KMS-11 (cell line): ENCODE measurements around the gene SIGLEC1.

Experiments
- H2AFZ ChIP-seq: fragments of 200-600 bp; sonication (generic); 2 replicates; pipeline ENCODE4 v1.6.1; 2016; ENCODE audit warnings: antibody characterized with exemption, mixed run types, low read depth
- H3K27ac ChIP-seq: fragments of 200-600 bp; sonication (generic); 2 replicates; pipeline ENCODE4 v1.6.1; 2016; ENCODE audit warnings: mild to moderate bottlenecking, mixed run types
- H3K27me3 ChIP-seq: fragments of 200-600 bp; sonication (generic); 2 replicates; pipeline ENCODE4 v1.6.1; 2017; ENCODE audit warnings: mild to moderate bottlenecking, low read depth, mixed run types, moderate library complexity; ENCODE audit not compliant: insufficient read depth
- H3K36me3 ChIP-seq: fragments of 200-600 bp; sonication (generic); 2 replicates; pipeline ENCODE4 v1.6.1; 2017; ENCODE audit warnings: mild to moderate bottlenecking, mixed run types; ENCODE audit not compliant: insufficient read depth
- H3K4me1 ChIP-seq: fragments of 200-600 bp; sonication (generic); 2 replicates; pipeline ENCODE4 v1.6.1; 2016; ENCODE audit warnings: mild to moderate bottlenecking, low read depth, mixed run types; ENCODE audit not compliant: poor library complexity, severe bottlenecking
- H3K4me2 ChIP-seq: fragments of 200-600 bp; sonication (generic); 2 replicates; pipeline ENCODE4 v1.7.0; 2016; ENCODE audit warnings: mild to moderate bottlenecking, mixed run types
- H3K4me3 ChIP-seq: fragments of 200-600 bp; sonication (generic); IDR thresholded peaks from 2 replicates; pipeline ENCODE4 v1.6.1; 2017; ENCODE audit warnings: low read depth, low read length, mixed read lengths; ENCODE audit not compliant: insufficient read depth
- H3K79me2 ChIP-seq: fragments of 200-600 bp; sonication (generic); 2 replicates; pipeline ENCODE4 v1.6.1; 2016; ENCODE audit warnings: low read depth, mixed run types; ENCODE audit not compliant: insufficient read depth
- H3K9ac ChIP-seq: fragments of 200-600 bp; sonication (generic); 2 replicates; pipeline ENCODE4 v1.6.1; 2016; ENCODE audit warnings: mild to moderate bottlenecking, mixed run types
- H4K20me1 ChIP-seq: fragments of 200-600 bp; sonication (generic); 2 replicates; pipeline ENCODE4 v1.6.1; 2016; ENCODE audit warnings: mild to moderate bottlenecking, mixed run types; ENCODE audit not compliant: insufficient read depth
- TF ChIP-seq, protein P1 (sequence below): fragments of 200-600 bp; sonication (generic); conservative IDR thresholded peaks from 2 replicates; pipeline ENCODE4 v1.6.1; 2017; ENCODE audit warnings: low read depth, mild to moderate bottlenecking, antibody characterized with exemption, low read length, moderate library complexity, mixed read lengths

The SIGLEC1 gene

GRCh38 chr20:3748073-3748472 lies 35.7 kb upstream of the SIGLEC1 start:
- Histone ChIP-seq H3K36me3 (no peaks in the 10 kb centered on the region), H4K20me1 (no peaks in the 10 kb centered on the region), H3K27me3 (no peaks in the 10 kb centered on the region), H3K79me2 (no peaks in the 10 kb centered on the region), H3K4me1 (no peaks in the 10 kb centered on the region), H2AFZ (no peak overlapping the region), H3K27ac (no peak overlapping the region), H3K9ac (no peak overlapping the region), H3K4me2 (no peak overlapping the region), H3K4me3 (no peak overlapping the region)
- TF ChIP-seq, protein P1, sequence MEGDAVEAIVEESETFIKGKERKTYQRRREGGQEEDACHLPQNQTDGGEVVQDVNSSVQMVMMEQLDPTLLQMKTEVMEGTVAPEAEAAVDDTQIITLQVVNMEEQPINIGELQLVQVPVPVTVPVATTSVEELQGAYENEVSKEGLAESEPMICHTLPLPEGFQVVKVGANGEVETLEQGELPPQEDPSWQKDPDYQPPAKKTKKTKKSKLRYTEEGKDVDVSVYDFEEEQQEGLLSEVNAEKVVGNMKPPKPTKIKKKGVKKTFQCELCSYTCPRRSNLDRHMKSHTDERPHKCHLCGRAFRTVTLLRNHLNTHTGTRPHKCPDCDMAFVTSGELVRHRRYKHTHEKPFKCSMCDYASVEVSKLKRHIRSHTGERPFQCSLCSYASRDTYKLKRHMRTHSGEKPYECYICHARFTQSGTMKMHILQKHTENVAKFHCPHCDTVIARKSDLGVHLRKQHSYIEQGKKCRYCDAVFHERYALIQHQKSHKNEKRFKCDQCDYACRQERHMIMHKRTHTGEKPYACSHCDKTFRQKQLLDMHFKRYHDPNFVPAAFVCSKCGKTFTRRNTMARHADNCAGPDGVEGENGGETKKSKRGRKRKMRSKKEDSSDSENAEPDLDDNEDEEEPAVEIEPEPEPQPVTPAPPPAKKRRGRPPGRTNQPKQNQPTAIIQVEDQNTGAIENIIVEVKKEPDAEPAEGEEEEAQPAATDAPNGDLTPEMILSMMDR = no peak

DNA sequence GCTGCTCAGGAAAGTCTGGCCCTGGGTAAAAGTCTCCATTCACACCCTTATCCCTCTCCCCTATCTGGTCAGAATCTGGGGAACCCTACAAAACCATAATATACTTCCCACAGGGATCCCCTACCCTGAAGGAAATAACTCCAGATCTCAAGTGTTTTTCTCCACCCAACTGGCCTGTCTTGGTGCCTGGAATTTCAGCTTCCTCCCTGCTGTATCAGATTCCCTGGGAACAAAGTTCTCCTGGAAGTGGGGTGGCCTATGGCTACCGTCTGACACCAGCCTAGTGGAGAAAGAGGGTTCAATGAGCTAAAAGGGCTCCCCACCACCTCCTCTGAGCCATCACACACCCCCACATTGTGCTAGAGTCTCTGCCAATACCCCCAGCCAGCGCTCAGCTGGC lies 35.1 kb upstream of the SIGLEC1 start:
- H3K9ac ChIP-seq = no peak overlapping the region
- H3K27me3 ChIP-seq = no peaks in the 10 kb centered on the region
- no peak overlapping the region for H3K4me2 ChIP-seq
- H3K4me3 ChIP-seq = no peak overlapping the region
- H3K79me2 ChIP-seq = no peaks in the 10 kb centered on the region
- no peaks in the 10 kb centered on the region for H3K4me1 ChIP-seq
- no peak overlapping the region for H3K27ac ChIP-seq
- H4K20me1 ChIP-seq = no peaks in the 10 kb centered on the region
- TF ChIP-seq, protein P1 = no peak
- no peak overlapping the region for H2AFZ ChIP-seq
- H3K36me3 ChIP-seq = no peaks in the 10 kb centered on the region

DNA sequence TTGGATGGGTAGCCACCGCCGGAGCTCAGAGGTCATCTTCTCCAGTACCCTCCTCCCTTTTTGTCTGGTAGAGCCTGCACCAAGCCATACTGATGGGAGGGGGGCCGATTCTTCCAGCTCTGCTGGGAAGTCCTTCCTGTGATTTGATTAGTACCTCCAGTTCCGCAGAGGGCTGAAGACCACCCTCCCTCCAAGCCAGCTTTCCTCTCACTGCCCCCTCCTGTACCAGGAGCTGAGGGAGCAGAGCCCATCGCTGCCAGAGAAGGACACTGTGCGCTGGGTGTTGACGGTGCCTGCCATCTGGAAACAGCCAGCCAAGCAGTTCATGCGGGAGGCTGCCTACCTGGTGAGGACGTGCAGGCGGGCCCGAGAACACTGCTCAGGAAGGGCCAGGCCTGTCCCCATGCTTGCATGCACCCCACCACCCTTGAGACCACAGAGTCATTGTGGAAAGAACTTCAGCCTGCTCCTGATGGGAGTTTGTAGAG lies 33.3 kb upstream of the SIGLEC1 start:
- Histone ChIP-seq H3K4me3 (no peak overlapping the region), H3K79me2 (no peaks in the 10 kb centered on the region), H3K36me3 (no peaks in the 10 kb centered on the region), H3K4me1 (no peaks in the 10 kb centered on the region), H2AFZ (no peak overlapping the region), H3K4me2 (no peak overlapping the region), H3K27me3 (no peaks in the 10 kb centered on the region), H3K9ac (no peak overlapping the region), H3K27ac (no peak overlapping the region), H4K20me1 (no peaks in the 10 kb centered on the region)
- TF ChIP-seq, protein P1 = no peak

DNA sequence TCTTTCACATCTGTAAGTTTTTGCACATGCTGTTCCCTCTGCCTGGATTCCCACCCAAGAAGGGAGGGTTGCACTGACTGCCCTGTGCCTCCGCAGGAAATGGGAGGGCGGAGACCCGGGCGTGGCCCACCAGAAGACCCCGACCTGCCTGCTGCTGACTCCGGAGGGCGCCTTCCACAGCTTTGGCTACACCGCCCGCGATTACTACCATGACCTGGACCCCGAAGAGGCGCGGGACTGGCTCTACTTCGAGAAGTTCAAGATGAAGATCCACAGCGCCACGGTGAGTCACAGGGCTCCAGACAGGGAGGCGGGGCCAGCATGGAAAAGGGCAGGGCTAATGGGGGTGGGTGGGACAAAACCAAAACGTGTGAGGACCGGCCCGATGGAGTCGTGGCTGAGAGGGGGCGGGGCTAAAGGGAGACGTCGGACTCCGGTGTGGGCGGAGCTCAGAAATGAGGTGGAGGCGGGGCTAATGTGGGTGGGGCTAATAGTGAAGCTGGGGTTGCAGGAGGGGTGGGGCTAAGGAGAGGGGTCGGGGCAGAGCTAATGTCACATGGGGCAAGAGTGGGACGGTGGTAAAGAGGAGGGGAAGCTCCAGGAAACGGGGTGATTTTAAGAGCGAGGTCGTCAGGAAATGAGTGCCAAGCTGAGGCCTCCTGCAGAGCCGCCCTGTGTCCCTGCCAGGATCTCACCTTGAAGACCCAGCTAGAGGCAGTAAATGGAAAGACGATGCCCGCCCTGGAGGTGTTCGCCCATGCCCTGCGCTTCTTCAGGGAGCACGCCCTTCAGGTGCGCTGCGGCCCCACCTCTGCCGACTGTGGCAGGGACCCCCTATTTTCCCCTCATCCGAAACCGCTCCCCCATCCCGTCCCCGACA lies 32.6 kb upstream of the SIGLEC1 start:
- H3K36me3 ChIP-seq = no peaks in the 10 kb centered on the region
- H3K27ac ChIP-seq = no peak overlapping the region
- H3K79me2 ChIP-seq = no peaks in the 10 kb centered on the region
- H3K4me3 ChIP-seq = no peak overlapping the region
- no peak overlapping the region for H3K9ac ChIP-seq
- no peak overlapping the region for H3K4me2 ChIP-seq
- no peak overlapping the region; the same call in 1 of the 2 replicates for H2AFZ ChIP-seq
- H3K4me1 ChIP-seq = no peaks in the 10 kb centered on the region
- TF ChIP-seq, protein P1 = no peak
- H3K27me3 ChIP-seq = no peaks in the 10 kb centered on the region
- no peaks in the 10 kb centered on the region for H4K20me1 ChIP-seq
